Stomach smooth muscle (tissue), 2 donors: Measurements from ENCODE around the gene NR2F1.

Source experiments
- H3K27ac ChIP-seq: one replicate; pipeline ENCODE4 v1.7.0; 2013; ENCODE audit warnings: mild to moderate bottlenecking, low read length, inconsistent platforms
- H3K27me3 ChIP-seq, 2 donors: one replicate each; pipeline ENCODE4 v1.7.0; 2013; ENCODE audit warnings: low read length in 2 of 2; ENCODE audit not compliant: insufficient read depth in 2 of 2, control insufficient read depth in 1 of 2
- H3K36me3 ChIP-seq, 2 donors: one replicate each; pipeline ENCODE4 v1.7.0; 2013; ENCODE audit warnings: low read length in 2 of 2; ENCODE audit not compliant: control insufficient read depth in 2 of 2, insufficient read depth in 2 of 2
- H3K4me1 ChIP-seq: one replicate; pipeline ENCODE4 v1.7.0; 2013; ENCODE audit warnings: low read length; ENCODE audit not compliant: control insufficient read depth, insufficient read depth
- H3K4me3 ChIP-seq, 2 donors: one replicate each; pipeline ENCODE4 v1.7.0; 2013; ENCODE audit warnings: low read length in 2 of 2
- H3K9ac ChIP-seq, 2 donors: one replicate each; pipeline ENCODE4 v1.7.0; 2013; ENCODE audit warnings: low read length in 2 of 2, mild to moderate bottlenecking in 1 of 2
- H3K9me3 ChIP-seq, 2 donors: one replicate each; pipeline ENCODE4 v1.7.0; 2013; ENCODE audit warnings: low read length in 2 of 2; ENCODE audit not compliant: control insufficient read depth in 2 of 2
- donor health status: healthy.
- donor health status: Pancreatic carcinoma.

The NR2F1 gene

GRCh38 chr5:93572101-93572607, 10.9 kb upstream of the NR2F1 start:
- Histone ChIP-seq H3K9ac (no peak overlapping the region), H3K27ac (no peak overlapping the region), H3K36me3 (no peaks in the 10 kb centered on the region), H3K4me1 (peaks cover 17% of the 10 kb centered on the region), H3K27me3 (no peaks in the 10 kb centered on the region), H3K4me3 (peak overlapping the region in 1 of 2 donors; percentile 44), H3K9me3 (no peaks in the 10 kb centered on the region)

- no peaks in the 10 kb centered on the region for H3K36me3 ChIP-seq
- H3K4me1 ChIP-seq: peaks cover 17% of the 10 kb centered on the region
- no peaks in the 10 kb centered on the region for H3K27me3 ChIP-seq
- H3K27ac ChIP-seq: no peak overlapping the region
- no peak overlapping the region for H3K9ac ChIP-seq
- H3K4me3 ChIP-seq: peak overlapping the region; percentile 16 to 44
- H3K9me3 ChIP-seq: no peaks in the 10 kb centered on the region
Observed at GRCh38 chr5:93572608-93573353, 10.2 kb upstream of the NR2F1 start.

- Histone ChIP-seq H3K4me3 (peak overlapping the region; percentile 16 to 59), H3K9me3 (no peaks in the 10 kb centered on the region), H3K27me3 (no peaks in the 10 kb centered on the region), H3K36me3 (no peaks in the 10 kb centered on the region), H3K4me1 (peaks cover 24% of the 10 kb centered on the region), H3K9ac (peak overlapping the region in 1 of 2 donors; percentile 60), H3K27ac (peak overlapping the region; percentile 37)
Observed at GRCh38 chr5:93573354-93574351, 9.4 kb upstream of the NR2F1 start.

GRCh38 chr5:93574491-93575305, 8.3 kb upstream of the NR2F1 start:
- peak overlapping the region in 1 of 2 donors; percentile 60 for H3K9ac ChIP-seq
- H3K27me3 ChIP-seq: no peaks in the 10 kb centered on the region
- no peaks in the 10 kb centered on the region for H3K36me3 ChIP-seq
- H3K9me3 ChIP-seq: no peaks in the 10 kb centered on the region
- H3K4me3 ChIP-seq: peak overlapping the region; percentile 14 to 59
- peaks cover 22% of the 10 kb centered on the region for H3K4me1 ChIP-seq
- H3K27ac ChIP-seq: peak overlapping the region; percentile 37

- Histone ChIP-seq H3K36me3 (no peaks in the 10 kb centered on the region), H3K4me1 (peaks cover 30% of the 10 kb centered on the region), H3K9ac (no peak overlapping the region), H3K27me3 (peaks cover 0 to 4% of the 10 kb centered on the region in 2 donors), H3K9me3 (no peaks in the 10 kb centered on the region), H3K27ac (peak overlapping the region; percentile 37), H3K4me3 (peak overlapping the region; percentile 2 to 59)
Observed at GRCh38 chr5:93575461-93576414, 7.3 kb upstream of the NR2F1 start.

- H3K4me3 ChIP-seq: peak overlapping the region in 1 of 2 donors; percentile 29
- no peaks in the 10 kb centered on the region for H3K9me3 ChIP-seq
- H3K27me3 ChIP-seq: peaks cover 0 to 4% of the 10 kb centered on the region in 2 donors
- H3K27ac ChIP-seq: peak overlapping the region; percentile 94
- H3K4me1 ChIP-seq: peaks cover 29% of the 10 kb centered on the region
- no peaks in the 10 kb centered on the region for H3K36me3 ChIP-seq
- H3K9ac ChIP-seq: no peak overlapping the region
Observed at GRCh38 chr5:93576994-93577853, 5.8 kb upstream of the NR2F1 start.

- Histone ChIP-seq H3K27ac (peak overlapping the region; percentile 94), H3K36me3 (no peaks in the 10 kb centered on the region), H3K9ac (peak overlapping the region; percentile 71 to 80), H3K4me3 (peak overlapping the region; percentile 68 to 99), H3K27me3 (peaks cover 0 to 4% of the 10 kb centered on the region in 2 donors), H3K4me1 (peaks cover 30% of the 10 kb centered on the region), H3K9me3 (no peaks in the 10 kb centered on the region)
Observed at GRCh38 chr5:93577854-93578812, 4.9 kb upstream of the NR2F1 start.
